T-helper 1 cell treated with Interleukin-12 subunit alpha and Interleukin-12 subunit beta and Interleukin-4 antibody, amounts not matched to agents 30 μg/mL and 1 μg/mL, for 36 hours (primary cell): ENCODE measurements around the gene LRP10.

Source experiments
- H3K27ac Mint-ChIP-seq: one replicate; pipeline ENCODE4 v1.8.0; 2021; ENCODE audit warnings: mild to moderate bottlenecking, mixed read lengths
- H3K27me3 Mint-ChIP-seq: one replicate; pipeline ENCODE4 v1.8.0; 2021; ENCODE audit warnings: low read depth, mixed read lengths
- H3K36me3 Mint-ChIP-seq: one replicate; pipeline ENCODE4 v1.8.0; 2021; ENCODE audit warnings: low read depth, mixed read lengths
- H3K4me1 Mint-ChIP-seq: one replicate; pipeline ENCODE4 v1.8.0; 2021; ENCODE audit warnings: low read depth, mixed read lengths
- H3K4me3 Mint-ChIP-seq: one replicate; pipeline ENCODE4 v1.8.0; 2021; ENCODE audit warnings: mild to moderate bottlenecking, moderate library complexity, mixed read lengths
- H3K9me3 Mint-ChIP-seq: one replicate; pipeline ENCODE4 v1.8.0; 2021; ENCODE audit warnings: mixed read lengths

Gene LRP10

GRCh38 chr14:22925513-22925912 is 54.0 kb downstream of the LRP10 start:
- Mint-ChIP-seq H3K27ac (no peak overlapping the region), H3K9me3 (no peaks in the 10 kb centered on the region), H3K4me1 (peaks cover 36% of the 10 kb centered on the region), H3K27me3 (no peaks in the 10 kb centered on the region), H3K36me3 (peaks cover 43% of the 10 kb centered on the region), H3K4me3 (no peak overlapping the region)

- Mint-ChIP-seq H3K27ac (no peak overlapping the region), H3K27me3 (no peaks in the 10 kb centered on the region), H3K4me1 (peaks cover 31% of the 10 kb centered on the region), H3K9me3 (no peaks in the 10 kb centered on the region), H3K36me3 (peaks cover 38% of the 10 kb centered on the region), H3K4me3 (no peak overlapping the region)
Observed at GRCh38 chr14:22926316-22926715, 54.8 kb downstream of the LRP10 start.

- H3K27ac Mint-ChIP-seq = no peak overlapping the region
- H3K9me3 Mint-ChIP-seq = no peaks in the 10 kb centered on the region
- peaks cover 24% of the 10 kb centered on the region for H3K4me1 Mint-ChIP-seq
- peaks cover 23% of the 10 kb centered on the region for H3K36me3 Mint-ChIP-seq
- H3K4me3 Mint-ChIP-seq = no peak overlapping the region
- H3K27me3 Mint-ChIP-seq = no peaks in the 10 kb centered on the region
Observed at GRCh38 chr14:22928237-22929103, 56.9 kb downstream of the LRP10 start.

- Mint-ChIP-seq H3K36me3 (peaks cover 17% of the 10 kb centered on the region), H3K9me3 (no peaks in the 10 kb centered on the region), H3K27me3 (no peaks in the 10 kb centered on the region), H3K27ac (no peak within 1 kb of the TSS), H3K4me1 (peaks cover 24% of the 10 kb centered on the region), H3K4me3 (no peak within 1 kb of the TSS)
Observed at GRCh38 chr14:22929104-22929960, 57.8 kb downstream of the LRP10 start, which contains the start of gene PRMT5. PRMT5 (minus strand) TSS chr14:22929376; CDS start chr14:22929361, 15 bp downstream.

- H3K36me3 Mint-ChIP-seq = peaks cover 11% of the 10 kb centered on the region
- no peak overlapping the region for H3K4me3 Mint-ChIP-seq
- H3K4me1 Mint-ChIP-seq = peaks cover 24% of the 10 kb centered on the region
- H3K9me3 Mint-ChIP-seq = no peaks in the 10 kb centered on the region
- H3K27me3 Mint-ChIP-seq = no peaks in the 10 kb centered on the region
- H3K27ac Mint-ChIP-seq = no peak overlapping the region
Observed at GRCh38 chr14:22929961-22930364, 58.4 kb downstream of the LRP10 start.
